Stimulated activated CD8-positive, alpha-beta memory T cell treated with anti-CD3 and anti-CD28 coated beads, Interleukin-15, amount 100 ng/mL, for 4 hours (primary cell): ENCODE data around the gene ZNRF4.
"Not testable (repeated sequence)": the region's sequence is repeated elsewhere in the genome, so short reads cannot be mapped to it uniquely, and the experiment has no call there.

ENCODE experiments used
- DNase-seq, 2 donors: peaks; one replicate each; pipeline ENCODE4 v3.0.0-alpha.2; 2020; ENCODE audit warnings: low read depth in 2 of 2

ZNRF4 gene

DNA sequence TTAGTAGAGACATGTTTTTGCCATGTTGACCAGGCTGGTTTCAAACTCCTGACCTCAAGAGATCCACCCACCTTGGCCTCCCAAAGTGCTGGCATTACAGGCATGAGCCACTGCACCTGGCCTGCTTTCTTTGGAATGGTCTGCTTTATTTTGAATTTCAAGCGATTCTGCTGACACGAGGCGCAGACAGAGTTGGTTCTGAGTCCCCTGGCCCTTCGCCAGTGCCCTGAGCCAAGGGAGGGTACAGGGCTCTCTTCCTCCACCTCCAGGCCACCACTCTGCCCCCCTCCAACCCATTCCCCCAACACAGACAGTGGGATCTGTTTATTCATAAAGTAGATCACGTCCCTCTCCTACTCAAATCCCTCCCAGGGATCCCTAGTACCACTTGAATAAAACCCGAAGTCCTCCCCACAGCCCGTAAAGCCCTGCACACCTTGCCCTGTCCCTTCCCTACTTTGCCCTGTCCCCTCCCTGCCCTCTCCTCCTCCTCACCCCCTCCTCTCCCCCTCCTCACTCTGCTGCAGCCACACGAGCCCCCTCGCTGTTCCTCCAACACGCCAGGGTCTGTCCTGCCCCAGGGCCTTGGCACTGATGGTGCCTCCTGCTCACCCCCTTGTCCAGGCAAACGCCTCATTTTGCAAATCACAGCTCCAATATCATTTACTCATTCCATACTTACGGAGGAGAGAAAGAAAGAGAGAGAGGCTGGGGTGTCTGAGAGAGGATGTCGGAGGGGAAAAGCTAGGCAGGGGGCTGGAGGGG is 22.4 kb downstream of the ZNRF4 start:
- DNase-seq: no peak

GRCh38 chr19:5478241-5478924 is 23.2 kb downstream of the ZNRF4 start:
- no peak for DNase-seq

DNA sequence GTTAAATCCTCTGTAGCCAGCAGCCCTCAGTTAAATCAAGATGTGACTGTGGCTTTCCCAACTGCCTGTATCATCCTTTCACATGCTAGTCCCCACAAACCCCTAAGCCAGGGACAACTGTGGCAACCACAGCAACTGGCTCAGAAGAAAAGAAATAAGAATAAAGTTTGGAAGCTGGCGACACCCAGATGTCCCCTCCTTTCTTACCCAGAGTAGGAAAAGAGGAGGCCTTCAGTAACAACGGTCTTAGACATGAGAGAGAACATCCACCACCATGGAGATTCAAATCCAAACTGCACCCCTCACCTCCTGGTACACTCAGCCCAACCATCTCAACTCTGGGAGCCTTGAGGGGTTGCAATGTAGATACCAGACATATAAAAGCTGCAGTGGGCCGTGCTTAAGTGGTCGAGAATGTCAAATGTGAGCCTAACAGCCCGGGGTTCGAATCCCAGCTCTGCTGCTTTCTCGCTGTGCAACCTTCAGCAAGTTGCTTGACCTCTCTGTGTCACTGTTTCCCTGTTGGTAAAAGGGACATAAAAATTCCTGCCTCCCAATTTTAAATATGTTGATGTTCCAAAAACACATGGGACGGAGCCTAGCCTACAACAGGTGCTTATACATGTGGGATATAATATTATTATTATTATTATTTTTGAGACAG is 23.8 kb downstream of the ZNRF4 start:
- no peak for DNase-seq

DNA sequence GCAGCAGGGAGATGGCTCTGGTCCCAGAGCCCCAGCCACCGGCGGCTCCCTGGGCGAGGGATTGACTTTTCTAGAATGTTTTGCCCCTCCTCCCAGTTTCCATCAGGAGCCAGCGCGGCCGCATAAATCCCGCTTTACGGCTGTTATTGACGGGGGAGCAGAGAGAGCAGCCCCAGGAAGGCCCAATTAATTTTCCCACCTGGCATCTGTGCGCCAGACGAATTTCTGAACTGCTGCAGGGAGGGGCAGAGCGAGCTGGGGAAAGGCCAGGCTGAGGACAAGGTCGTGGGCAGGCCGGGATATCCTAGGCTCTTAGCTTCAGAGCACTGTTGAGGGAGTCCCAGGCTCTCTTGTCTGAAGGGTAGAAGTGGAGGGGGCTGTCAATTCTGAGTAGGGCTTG is 24.7 kb downstream of the ZNRF4 start:
- DNase-seq: no peak

DNA sequence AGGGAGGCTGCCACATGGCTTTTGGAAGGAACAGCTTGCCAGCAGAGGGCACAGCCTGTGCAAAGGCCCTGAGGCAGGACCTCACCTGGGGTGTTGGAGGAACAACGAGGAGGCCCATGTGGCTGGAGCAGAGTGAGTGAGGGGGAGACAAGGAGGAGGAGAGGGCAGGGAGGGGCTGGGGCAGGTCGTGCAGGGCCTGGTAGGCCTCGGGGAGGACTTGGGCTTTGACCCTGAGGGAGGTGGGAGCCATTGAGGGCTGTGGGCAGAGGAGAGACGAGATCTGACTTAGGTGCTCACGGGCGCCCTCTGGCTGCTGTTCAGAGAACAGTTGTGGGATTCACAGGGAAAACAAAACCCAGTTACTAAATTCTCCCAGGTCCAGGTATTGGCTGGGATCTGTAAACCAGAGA is 25.2 kb downstream of the ZNRF4 start:
- no peak for DNase-seq

GRCh38 chr19:5481957-5482356 is 26.7 kb downstream of the ZNRF4 start:
- DNase-seq: no peak

- DNase-seq: no peak
Observed at GRCh38 chr19:5484398-5485285, 29.4 kb downstream of the ZNRF4 start.

GRCh38 chr19:5485286-5485636 is 30.0 kb downstream of the ZNRF4 start:
- DNase-seq: no peak

GRCh38 chr19:5485658-5486057 is 30.4 kb downstream of the ZNRF4 start:
- DNase-seq: not testable (repeated sequence)

DNA sequence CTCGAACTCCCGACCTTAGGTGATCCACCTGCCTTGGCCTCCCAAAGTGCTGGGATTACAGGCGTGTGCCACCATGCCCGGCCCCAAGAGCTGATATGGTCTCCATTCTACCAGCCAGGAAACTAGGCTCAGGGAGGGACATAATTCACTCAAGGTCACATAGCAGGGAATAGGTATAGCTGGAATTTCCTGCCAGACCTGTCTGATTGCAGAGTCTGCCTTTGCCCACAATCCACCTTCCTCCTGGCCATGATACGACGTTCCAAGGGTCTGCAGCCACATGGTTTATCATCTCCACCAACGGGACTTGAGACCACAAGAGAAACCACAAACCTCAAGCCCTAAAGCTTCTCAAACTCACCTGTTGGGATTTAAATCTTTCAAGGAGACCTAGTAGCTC is 32.0 kb downstream of the ZNRF4 start:
- DNase-seq: no peak

GRCh38 chr19:5489551-5489950 is 34.3 kb downstream of the ZNRF4 start:
- DNase-seq: no peak

GRCh38 chr19:5491565-5491964 is 36.3 kb downstream of the ZNRF4 start:
- DNase-seq: no peak

DNA sequence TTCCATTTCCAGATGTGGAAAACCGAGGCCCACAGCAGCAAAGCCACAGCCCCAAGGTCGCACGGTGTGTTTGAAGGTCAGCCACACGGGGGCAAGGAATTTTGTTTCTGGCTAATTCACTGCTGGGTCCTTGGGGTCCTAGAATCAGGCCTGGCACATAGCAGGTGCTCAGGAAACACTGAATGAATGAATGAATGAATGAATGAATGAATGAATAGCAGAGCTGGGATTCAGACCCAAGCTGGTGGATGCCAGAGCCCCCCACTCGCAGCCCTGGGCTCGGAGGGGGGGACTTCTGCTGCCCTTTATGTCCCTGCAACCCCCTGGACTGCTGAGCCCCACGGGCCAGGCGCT is 37.0 kb downstream of the ZNRF4 start:
- no peak for DNase-seq

- no peak for DNase-seq
Observed at GRCh38 chr19:5492635-5493409, 37.6 kb downstream of the ZNRF4 start.

GRCh38 chr19:5494773-5495172 is 39.6 kb downstream of the ZNRF4 start:
- DNase-seq: no peak

DNA sequence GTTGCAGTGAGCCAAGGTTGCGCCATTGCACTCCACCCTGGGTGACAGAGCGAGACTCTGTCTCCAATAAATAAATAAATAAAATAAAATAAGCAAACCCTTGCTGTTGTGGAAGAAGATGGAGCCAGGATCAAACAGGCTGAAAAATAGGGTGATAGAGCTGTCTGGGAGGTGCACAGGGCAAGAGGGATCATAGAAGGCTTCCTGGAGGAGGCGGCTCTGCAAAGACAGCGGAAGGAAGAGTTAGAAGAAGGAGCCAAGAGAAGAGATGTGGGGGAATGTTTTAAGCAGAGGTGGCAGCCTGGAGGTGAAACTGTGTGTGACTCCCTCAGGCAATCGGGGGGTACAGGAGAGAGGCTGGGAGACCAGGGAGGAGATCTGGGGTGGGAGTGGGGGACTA is 40.6 kb downstream of the ZNRF4 start:
- no peak for DNase-seq

- DNase-seq: no peak
Observed at GRCh38 chr19:5497297-5497696, 42.1 kb downstream of the ZNRF4 start.

DNA sequence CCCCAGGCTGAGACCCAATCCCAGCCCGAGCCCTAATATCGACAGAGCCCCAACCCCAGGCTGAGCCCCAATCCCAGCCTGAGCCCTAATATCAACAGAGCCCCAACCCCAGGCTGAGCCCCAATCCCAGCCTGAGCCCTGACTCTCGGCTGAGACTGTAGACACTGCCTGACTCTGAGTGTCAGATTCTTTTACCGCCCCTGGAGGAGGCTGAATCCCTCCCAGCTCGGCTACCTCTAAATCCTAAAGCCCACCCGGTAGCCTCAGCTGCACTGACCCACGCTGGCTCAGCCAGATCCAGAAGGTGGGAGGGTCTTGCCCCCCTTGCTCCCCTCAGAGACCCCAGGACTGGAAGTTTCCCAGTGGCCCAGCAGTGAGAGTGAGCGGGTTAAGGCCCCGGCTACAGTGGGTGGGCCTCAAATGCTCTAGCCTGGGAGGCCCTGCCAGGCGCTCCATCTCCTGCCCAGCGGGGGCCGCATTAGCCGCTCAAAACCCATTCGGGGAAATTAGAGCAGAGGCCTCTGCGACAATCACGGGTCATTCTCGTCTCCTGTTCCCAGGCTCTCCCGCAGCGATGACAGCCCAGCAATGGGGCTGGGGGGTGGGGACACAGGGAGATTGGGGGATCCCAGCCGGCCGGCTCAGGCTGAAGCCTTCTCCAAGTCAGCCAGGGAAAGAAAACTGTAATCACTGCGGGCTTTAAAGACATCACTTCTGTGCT is 43.8 kb downstream of the ZNRF4 start:
- DNase-seq: no peak

DNA sequence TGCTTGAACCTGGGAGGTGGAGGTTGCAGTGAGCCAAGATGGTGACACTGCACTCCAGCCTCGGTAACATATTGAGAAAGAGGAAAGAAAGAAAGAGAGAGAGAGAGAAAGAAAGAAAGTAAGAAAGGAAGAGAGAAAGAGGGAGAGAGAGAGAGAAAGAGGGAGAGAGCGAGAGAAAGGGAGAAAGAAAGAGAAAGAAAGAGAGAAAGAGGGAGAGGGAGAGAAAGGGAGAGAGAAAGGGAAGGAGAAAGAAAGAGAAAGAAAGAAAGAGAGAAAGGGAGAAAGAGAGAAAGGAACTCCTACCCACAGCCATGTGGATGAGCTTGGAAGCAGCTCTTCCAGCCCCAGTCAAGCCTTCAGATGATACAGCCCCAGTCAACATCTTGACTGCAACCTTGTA is 46.7 kb downstream of the ZNRF4 start:
- no peak for DNase-seq

GRCh38 chr19:5503598-5503997 is 48.4 kb downstream of the ZNRF4 start:
- DNase-seq: no peak

DNA sequence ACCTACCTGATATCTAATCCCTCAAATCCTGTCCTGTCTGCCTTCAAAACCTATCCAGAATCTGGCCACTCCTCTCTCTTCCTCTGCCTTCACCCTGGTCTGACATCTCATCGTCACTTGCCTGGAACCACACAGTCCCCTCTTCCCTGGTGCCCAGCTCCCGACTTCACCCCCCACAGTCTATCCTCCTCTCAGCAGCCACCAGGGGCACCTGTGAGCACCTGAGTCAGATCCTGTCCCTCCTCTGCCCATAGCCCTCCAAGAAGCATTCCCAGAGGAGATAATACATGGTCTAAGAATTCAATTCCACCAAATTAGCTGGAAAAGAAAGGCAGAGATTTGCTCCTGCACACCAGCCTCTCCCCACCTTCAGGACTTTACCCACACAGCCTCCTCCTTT is 48.9 kb downstream of the ZNRF4 start:
- no peak for DNase-seq
